ENCODE data around the gene COPS6.

GRCh38 chr7:100115026-100115425 lies 26.3 kb downstream of the COPS6 start:
- TF ChIP-seq GABPA (IDR thresholded peaks at IDR 0.05 in 1 of 2, conservative IDR thresholded peaks at IDR 0.05 in 1 of 2) (no peak), MAX (IDR thresholded peaks at IDR 0.05) (no peak), RAD21 (IDR thresholded peaks at IDR 0.05) (no peak), CTCF (IDR thresholded peaks at IDR 0.05; ENCODE audit: low read depth, low read length, missing input control) (no peak), JUND (IDR thresholded peaks at IDR 0.05) (no peak), TAF1 (conservative IDR thresholded peaks at IDR 0.05) (no peak), EGR1 (IDR thresholded peaks at IDR 0.05; ENCODE audit: low read depth in 2 of 2) (no peak), ZBTB33 (IDR thresholded peaks at IDR 0.05) (no peak), SP1 (IDR thresholded peaks at IDR 0.05) (no peak)
